ENCODE results near the gene SCARF2.

Gene SCARF2

GRCh38 chr22:20438678-20439492 is 1.3 kb upstream of the SCARF2 start:
- no peak for DNase-seq

- no peak for DNase-seq
Observed at GRCh38 chr22:20438427-20438677, 727 bp upstream of the SCARF2 start.

- no peak for DNase-seq
Observed at GRCh38 chr22:20436768-20437612, 635 bp downstream of the SCARF2 start.

GRCh38 chr22:20436307-20436767 is 1.3 kb downstream of the SCARF2 start:
- DNase-seq, result no peak

- DNase-seq, result no peak
Observed at GRCh38 chr22:20435436-20436306, 2.0 kb downstream of the SCARF2 start.

GRCh38 chr22:20434773-20435172 is 2.9 kb downstream of the SCARF2 start:
- DNase-seq, result no peak

- no peak for DNase-seq
Observed at GRCh38 chr22:20434264-20434751, 3.3 kb downstream of the SCARF2 start.

GRCh38 chr22:20433686-20434241 is 3.9 kb downstream of the SCARF2 start:
- DNase-seq, result no peak

GRCh38 chr22:20433191-20433590 is 4.4 kb downstream of the SCARF2 start:
- no peak for DNase-seq

- DNase-seq, result no peak
Observed at GRCh38 chr22:20432244-20432686, 5.4 kb downstream of the SCARF2 start.

GRCh38 chr22:20431511-20432192 is 6.0 kb downstream of the SCARF2 start:
- DNase-seq, result no peak

- no peak for DNase-seq
Observed at GRCh38 chr22:20430720-20431510, 6.7 kb downstream of the SCARF2 start.

- no peak for DNase-seq
Observed at GRCh38 chr22:20430101-20430719, 7.4 kb downstream of the SCARF2 start.

GRCh38 chr22:20429254-20430100 is 8.1 kb downstream of the SCARF2 start:
- peak in 2 of 14 donors; percentile 8 to 13 for DNase-seq

GRCh38 chr22:20428496-20429253 is 8.9 kb downstream of the SCARF2 start:
- DNase-seq, result no peak

- no peak for DNase-seq
Observed at GRCh38 chr22:20427945-20428417, 9.6 kb downstream of the SCARF2 start.

GRCh38 chr22:20427104-20427944 is 10.3 kb downstream of the SCARF2 start:
- DNase-seq, result no peak

Data from C1 segment of cervical spinal cord (tissue), 14 donors.